IPS-15b (cell line): ENCODE data around the gene DDX41.

Experiments used
- H3K27me3 ChIP-seq: one replicate; pipeline ENCODE4 v1.6.1; 2013; ENCODE audit warnings: low read length; ENCODE audit not compliant: control insufficient read depth, insufficient read depth
- H3K36me3 ChIP-seq: one replicate; pipeline ENCODE4 v1.6.1; 2013; ENCODE audit warnings: low read length; ENCODE audit not compliant: control insufficient read depth, insufficient read depth
- H3K4me1 ChIP-seq: one replicate; pipeline ENCODE4 v1.6.1; 2013; ENCODE audit warnings: mild to moderate bottlenecking, low read length; ENCODE audit not compliant: control insufficient read depth, insufficient read depth
- H3K4me3 ChIP-seq: one replicate; pipeline ENCODE4 v1.5.1; 2013; ENCODE audit warnings: low read depth, low read length
- H3K9ac ChIP-seq: one replicate; pipeline ENCODE4 v1.6.1; 2013; ENCODE audit warnings: low read depth, mild to moderate bottlenecking, low read length
- H3K9me3 ChIP-seq: one replicate; pipeline ENCODE4 v1.6.1; 2013; ENCODE audit warnings: mild to moderate bottlenecking, low read length; ENCODE audit not compliant: control insufficient read depth, insufficient read depth

The DDX41 gene

GRCh38 chr5:177467436-177467835, 49.3 kb downstream of the DDX41 start:
- Histone ChIP-seq H3K9me3 (no peaks in the 10 kb centered on the region), H3K9ac (no peak overlapping the region), H3K36me3 (peaks cover 56% of the 10 kb centered on the region), H3K4me3 (no peak overlapping the region), H3K4me1 (peaks cover 21% of the 10 kb centered on the region), H3K27me3 (no peaks in the 10 kb centered on the region)

- H3K4me3 ChIP-seq: no peak overlapping the region
- peaks cover 21% of the 10 kb centered on the region for H3K4me1 ChIP-seq
- no peaks in the 10 kb centered on the region for H3K27me3 ChIP-seq
- no peak overlapping the region for H3K9ac ChIP-seq
- peaks cover 56% of the 10 kb centered on the region for H3K36me3 ChIP-seq
- no peaks in the 10 kb centered on the region for H3K9me3 ChIP-seq
These were observed 49.9 kb downstream of the DDX41 start for GRCh38 chr5:177466861-177467260.

GRCh38 chr5:177465044-177465443, 51.7 kb downstream of the DDX41 start:
- no peaks in the 10 kb centered on the region for H3K9me3 ChIP-seq
- no peak overlapping the region for H3K4me3 ChIP-seq
- peaks cover 5% of the 10 kb centered on the region for H3K4me1 ChIP-seq
- H3K36me3 ChIP-seq: peaks cover 49% of the 10 kb centered on the region
- H3K27me3 ChIP-seq: no peaks in the 10 kb centered on the region
- H3K9ac ChIP-seq: no peak overlapping the region

DNA sequence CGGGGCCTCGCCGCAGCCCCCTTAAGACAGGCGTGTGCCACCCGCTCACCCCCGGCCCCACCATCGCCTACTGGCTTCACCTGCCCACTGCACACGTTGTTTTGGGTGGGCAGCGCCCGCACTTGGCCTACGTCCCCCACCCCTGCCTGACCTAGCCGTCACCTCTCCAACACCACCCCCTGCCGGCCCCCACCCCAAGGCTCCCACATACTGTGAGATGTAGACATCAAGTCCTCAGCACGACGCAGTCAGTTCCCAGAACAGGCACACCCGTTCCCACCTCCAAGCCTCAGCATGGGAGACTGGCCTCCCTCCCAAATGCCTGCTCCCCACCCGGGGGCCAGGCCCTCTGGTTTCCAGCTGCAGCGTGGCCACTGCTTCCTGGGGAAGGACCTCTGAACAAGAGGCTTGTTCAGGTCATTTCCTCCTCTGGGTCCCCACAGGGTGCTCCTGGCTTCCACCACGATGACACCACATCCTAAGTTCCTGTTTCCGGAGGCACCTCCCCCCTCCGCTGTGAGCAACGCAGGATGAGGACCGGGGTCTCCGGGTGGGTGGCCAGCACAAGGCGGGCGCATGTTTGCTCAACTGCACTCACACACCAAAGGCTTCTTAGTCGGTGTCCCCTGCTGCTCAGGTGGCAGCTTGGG, 54.6 kb downstream of the DDX41 start:
- Histone ChIP-seq H3K4me3 (no peak overlapping the region), H3K9me3 (no peaks in the 10 kb centered on the region), H3K27me3 (no peaks in the 10 kb centered on the region), H3K4me1 (no peaks in the 10 kb centered on the region), H3K9ac (no peak overlapping the region), H3K36me3 (peaks cover 60% of the 10 kb centered on the region)
